WTC11 (cell line): ENCODE measurements around the gene KAT2B.

Experiments used
- NR3C1 ChIP-seq: sonication (generic); formaldehyde crosslinking; conservative IDR thresholded peaks from 2 replicates; pipeline ENCODE4 v1.8.1; 2023; ENCODE audit warnings: low read depth, mild to moderate bottlenecking, missing genetic modification reagents
- ZNF138 ChIP-seq: sonication (generic); formaldehyde crosslinking; conservative IDR thresholded peaks from 2 replicates; pipeline ENCODE4 v1.8.1; 2022; ENCODE audit warnings: mild to moderate bottlenecking, moderate library complexity, missing genetic modification reagents
- TF ChIP-seq, protein P1 (sequence below): fragments of 200-600 bp; IDR thresholded peaks from 2 replicates; pipeline ENCODE4 v1.8.0; 2022; ENCODE audit warnings: antibody characterized with exemption
- TF ChIP-seq, protein P2 (sequence below): sonication (generic); formaldehyde crosslinking; IDR thresholded peaks from 2 replicates; pipeline ENCODE4 v1.8.1; 2023; ENCODE audit warnings: mild to moderate bottlenecking, missing genetic modification reagents, moderate library complexity
- TF ChIP-seq, protein P3 (sequence below): sonication (generic); formaldehyde crosslinking; IDR thresholded peaks from 2 replicates; pipeline ENCODE4 v1.8.1; 2023; ENCODE audit warnings: mild to moderate bottlenecking, moderate library complexity, missing genetic modification reagents
- TF ChIP-seq, protein P4 (sequence below): sonication (generic); formaldehyde crosslinking; IDR thresholded peaks from 2 replicates; pipeline ENCODE4 v1.8.1; 2023; ENCODE audit warnings: mild to moderate bottlenecking, missing genetic modification reagents

DNA sequence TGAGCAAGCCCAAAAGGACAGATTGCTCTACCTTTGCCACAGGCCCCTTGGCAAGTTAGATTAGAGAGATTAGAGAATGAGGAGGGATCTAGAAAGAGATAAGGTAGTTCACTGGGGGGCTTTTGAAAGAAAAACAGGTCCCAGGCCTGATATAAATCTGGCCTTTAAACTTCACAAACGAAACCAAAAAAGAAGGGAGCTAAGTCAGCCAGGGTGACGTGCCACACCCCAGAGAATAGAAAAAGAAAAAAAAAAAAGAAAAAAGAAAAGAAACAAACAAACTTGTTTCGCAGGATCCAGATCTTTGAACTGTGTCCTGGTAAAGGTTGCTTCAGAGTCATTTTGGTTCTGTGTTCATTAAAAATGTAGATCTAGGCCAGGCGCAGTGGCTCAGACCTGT lies 3.6 kb downstream of the KAT2B start:
- TF ChIP-seq, protein P1, sequence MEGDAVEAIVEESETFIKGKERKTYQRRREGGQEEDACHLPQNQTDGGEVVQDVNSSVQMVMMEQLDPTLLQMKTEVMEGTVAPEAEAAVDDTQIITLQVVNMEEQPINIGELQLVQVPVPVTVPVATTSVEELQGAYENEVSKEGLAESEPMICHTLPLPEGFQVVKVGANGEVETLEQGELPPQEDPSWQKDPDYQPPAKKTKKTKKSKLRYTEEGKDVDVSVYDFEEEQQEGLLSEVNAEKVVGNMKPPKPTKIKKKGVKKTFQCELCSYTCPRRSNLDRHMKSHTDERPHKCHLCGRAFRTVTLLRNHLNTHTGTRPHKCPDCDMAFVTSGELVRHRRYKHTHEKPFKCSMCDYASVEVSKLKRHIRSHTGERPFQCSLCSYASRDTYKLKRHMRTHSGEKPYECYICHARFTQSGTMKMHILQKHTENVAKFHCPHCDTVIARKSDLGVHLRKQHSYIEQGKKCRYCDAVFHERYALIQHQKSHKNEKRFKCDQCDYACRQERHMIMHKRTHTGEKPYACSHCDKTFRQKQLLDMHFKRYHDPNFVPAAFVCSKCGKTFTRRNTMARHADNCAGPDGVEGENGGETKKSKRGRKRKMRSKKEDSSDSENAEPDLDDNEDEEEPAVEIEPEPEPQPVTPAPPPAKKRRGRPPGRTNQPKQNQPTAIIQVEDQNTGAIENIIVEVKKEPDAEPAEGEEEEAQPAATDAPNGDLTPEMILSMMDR, result no peak
- TF ChIP-seq, protein P2, sequence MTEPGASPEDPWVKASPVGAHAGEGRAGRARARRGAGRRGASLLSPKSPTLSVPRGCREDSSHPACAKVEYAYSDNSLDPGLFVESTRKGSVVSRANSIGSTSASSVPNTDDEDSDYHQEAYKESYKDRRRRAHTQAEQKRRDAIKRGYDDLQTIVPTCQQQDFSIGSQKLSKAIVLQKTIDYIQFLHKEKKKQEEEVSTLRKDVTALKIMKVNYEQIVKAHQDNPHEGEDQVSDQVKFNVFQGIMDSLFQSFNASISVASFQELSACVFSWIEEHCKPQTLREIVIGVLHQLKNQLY (CRISPR knock-in tag), result no peak
- TF ChIP-seq, protein P3, sequence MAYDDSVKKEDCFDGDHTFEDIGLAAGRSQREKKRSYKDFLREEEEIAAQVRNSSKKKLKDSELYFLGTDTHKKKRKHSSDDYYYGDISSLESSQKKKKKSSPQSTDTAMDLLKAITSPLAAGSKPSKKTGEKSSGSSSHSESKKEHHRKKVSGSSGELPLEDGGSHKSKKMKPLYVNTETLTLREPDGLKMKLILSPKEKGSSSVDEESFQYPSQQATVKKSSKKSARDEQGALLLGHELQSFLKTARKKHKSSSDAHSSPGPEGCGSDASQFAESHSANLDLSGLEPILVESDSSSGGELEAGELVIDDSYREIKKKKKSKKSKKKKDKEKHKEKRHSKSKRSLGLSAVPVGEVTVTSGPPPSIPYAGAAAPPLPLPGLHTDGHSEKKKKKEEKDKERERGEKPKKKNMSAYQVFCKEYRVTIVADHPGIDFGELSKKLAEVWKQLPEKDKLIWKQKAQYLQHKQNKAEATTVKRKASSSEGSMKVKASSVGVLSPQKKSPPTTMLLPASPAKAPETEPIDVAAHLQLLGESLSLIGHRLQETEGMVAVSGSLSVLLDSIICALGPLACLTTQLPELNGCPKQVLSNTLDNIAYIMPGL (CRISPR knock-in tag), result no peak
- TF ChIP-seq ZNF138 (CRISPR knock-in tag) (no peak), NR3C1 (no peak)
- TF ChIP-seq, protein P4, sequence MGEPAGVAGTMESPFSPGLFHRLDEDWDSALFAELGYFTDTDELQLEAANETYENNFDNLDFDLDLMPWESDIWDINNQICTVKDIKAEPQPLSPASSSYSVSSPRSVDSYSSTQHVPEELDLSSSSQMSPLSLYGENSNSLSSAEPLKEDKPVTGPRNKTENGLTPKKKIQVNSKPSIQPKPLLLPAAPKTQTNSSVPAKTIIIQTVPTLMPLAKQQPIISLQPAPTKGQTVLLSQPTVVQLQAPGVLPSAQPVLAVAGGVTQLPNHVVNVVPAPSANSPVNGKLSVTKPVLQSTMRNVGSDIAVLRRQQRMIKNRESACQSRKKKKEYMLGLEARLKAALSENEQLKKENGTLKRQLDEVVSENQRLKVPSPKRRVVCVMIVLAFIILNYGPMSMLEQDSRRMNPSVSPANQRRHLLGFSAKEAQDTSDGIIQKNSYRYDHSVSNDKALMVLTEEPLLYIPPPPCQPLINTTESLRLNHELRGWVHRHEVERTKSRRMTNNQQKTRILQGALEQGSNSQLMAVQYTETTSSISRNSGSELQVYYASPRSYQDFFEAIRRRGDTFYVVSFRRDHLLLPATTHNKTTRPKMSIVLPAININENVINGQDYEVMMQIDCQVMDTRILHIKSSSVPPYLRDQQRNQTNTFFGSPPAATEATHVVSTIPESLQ (CRISPR knock-in tag), result no peak
